Measurements from ENCODE around the gene SPTBN1.

- TF ChIP-seq CTCF (conservative IDR thresholded peaks at IDR 0.05; ENCODE audit: low read depth, low read length) (no peak), EZH2 (IDR thresholded peaks at IDR 0.05; ENCODE audit: borderline replicate concordance, low read depth, low read length, poor library complexity, severe bottlenecking) (no peak)
These were observed 1.5 kb upstream of the SPTBN1 start for GRCh38 chr2:54454548-54455130.

All from A673 (cell line).